AG04449 (cell line): Measurements from ENCODE around the gene LSMEM2.
"Not testable (repeated sequence)": the region's sequence is repeated elsewhere in the genome, so short reads cannot be mapped to it uniquely, and the experiment has no call there.

Experiments used
- CTCF ChIA-PET: fragments of 350-600 bp; formaldehyde crosslinking; extraction: SDS; loops from one replicate; lab custom pipeline; 2021; ENCODE audit warnings: antibody characterized with exemption; lab: Yijun Ruan, JAX
- POLR2A ChIA-PET: fragments of 400-600, 350-600 bp; formaldehyde crosslinking; extraction: SDS; loops from one replicate; lab custom pipeline; 2020; ENCODE audit warnings: antibody characterized with exemption, inconsistent platforms; lab: Yijun Ruan, JAX
- DNase-seq: peaks from one replicate; pipeline ENCODE4 v3.0.0-alpha.2; 2010; ENCODE audit warnings: low read depth, low spot score
- H3K4me3 ChIP-seq: 2 replicates; pipeline ENCODE4 v1.5.1; 2011; ENCODE audit warnings: low read depth, mild to moderate bottlenecking, control low read depth, low read length
- TF ChIP-seq, protein P1 (sequence below): IDR thresholded peaks from one replicate; pipeline ENCODE4 v1.5.1; 2011; ENCODE audit warnings: mild to moderate bottlenecking, moderate library complexity, low read length, control low read depth, inconsistent platforms; ENCODE audit not compliant: insufficient read depth; ENCODE audit errors: missing control alignments

Gene LSMEM2

DNA sequence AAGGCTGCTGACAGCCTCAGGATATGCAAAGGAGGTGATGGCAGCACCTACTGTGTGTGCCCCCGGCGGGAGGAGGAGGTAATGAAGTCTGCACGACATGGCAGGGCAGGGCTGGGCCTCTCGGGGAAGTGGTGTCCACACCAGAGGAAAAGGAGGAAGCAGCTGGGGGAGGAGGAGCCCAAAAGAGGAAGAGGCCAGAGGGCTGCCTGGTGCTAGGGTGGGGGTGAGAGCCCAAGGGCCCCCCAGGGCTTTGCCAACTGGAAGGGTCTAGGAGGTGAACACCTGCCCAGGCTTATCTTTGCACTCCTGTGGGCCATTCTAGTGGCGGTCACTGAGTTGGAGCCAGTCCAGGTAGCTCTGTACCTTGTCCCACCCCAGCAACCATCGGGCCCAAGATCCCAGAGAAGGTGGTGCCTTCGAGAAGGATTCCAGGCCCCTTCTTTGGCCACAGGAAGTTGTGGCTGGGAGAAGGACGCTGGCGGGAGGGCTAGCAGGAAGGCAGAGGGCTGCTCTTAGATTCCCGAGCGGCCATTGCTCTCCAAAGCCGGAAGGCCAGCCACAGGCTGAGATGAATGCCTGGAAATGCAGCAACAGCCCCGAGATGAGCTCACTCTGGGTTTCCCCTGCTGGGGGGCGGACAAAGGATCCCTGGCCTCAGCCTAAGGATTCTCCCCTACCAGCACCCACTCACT lies 35.9 kb upstream of the LSMEM2 start:
- TF ChIP-seq, protein P1, sequence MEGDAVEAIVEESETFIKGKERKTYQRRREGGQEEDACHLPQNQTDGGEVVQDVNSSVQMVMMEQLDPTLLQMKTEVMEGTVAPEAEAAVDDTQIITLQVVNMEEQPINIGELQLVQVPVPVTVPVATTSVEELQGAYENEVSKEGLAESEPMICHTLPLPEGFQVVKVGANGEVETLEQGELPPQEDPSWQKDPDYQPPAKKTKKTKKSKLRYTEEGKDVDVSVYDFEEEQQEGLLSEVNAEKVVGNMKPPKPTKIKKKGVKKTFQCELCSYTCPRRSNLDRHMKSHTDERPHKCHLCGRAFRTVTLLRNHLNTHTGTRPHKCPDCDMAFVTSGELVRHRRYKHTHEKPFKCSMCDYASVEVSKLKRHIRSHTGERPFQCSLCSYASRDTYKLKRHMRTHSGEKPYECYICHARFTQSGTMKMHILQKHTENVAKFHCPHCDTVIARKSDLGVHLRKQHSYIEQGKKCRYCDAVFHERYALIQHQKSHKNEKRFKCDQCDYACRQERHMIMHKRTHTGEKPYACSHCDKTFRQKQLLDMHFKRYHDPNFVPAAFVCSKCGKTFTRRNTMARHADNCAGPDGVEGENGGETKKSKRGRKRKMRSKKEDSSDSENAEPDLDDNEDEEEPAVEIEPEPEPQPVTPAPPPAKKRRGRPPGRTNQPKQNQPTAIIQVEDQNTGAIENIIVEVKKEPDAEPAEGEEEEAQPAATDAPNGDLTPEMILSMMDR, result no peak
- CTCF ChIA-PET, result interaction anchor here (1.2 to 47.4 kb wide), 7 partner anchors 9 to 81 kb away, joined by 3 to 1609 read pairs (median 5); partner anchors contain the start of genes GNAT1, HYAL3, LSMEM2 and NAA80
- DNase-seq, result no peak
- POLR2A ChIA-PET, result no interaction called here
- H3K4me3 ChIP-seq, result no peak overlapping the region

DNA sequence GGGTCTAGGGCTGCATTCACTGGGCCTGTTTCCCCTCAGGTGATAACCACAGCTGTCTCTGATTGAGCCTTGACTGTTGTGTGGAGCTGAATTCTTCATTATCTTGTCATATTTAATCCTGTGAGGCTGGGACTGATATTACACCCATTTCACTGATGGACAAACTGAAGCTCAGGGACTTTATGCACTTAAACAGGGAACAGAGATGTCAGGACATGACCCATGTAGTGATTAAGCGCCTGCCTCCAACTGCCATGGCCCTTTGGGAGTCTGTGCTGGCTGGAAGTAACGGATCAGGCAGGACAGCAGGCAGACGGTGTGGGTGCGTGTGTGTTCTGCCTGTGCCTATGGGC lies 35.4 kb upstream of the LSMEM2 start:
- CTCF ChIA-PET, result interaction anchor here (1.2 to 47.4 kb wide), 7 partner anchors 10 to 81 kb away, joined by 3 to 1609 read pairs (median 5); partner anchors contain the start of genes GNAT1, HYAL3, LSMEM2 and NAA80

DNA sequence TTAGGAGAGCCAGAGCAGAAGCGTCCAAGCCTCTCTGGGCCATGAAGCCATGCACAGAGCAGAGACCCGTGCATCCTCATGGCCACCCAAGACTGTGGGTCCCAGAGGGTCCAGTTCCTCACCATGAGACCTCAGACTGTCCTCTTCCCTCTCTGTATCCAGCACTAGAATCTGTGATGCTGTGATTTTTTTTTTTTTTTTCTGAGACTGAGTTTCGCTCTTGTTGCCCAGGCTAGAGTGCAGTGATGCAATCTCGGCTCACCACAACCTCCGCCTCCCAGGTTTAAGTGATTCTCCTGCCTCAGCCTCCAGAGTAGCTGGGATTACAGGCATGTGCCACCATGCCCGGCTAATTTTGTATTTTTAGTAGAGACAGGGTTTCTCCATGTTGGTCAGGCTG lies 34.1 kb upstream of the LSMEM2 start:
- DNase-seq, H3K4me3 ChIP-seq, POLR2A ChIA-PET: not testable (repeated sequence)
- CTCF ChIA-PET, result interaction anchor here (0.8 to 47.4 kb wide), 5 partner anchors 10 to 52 kb away, joined by 5 to 1609 read pairs (median 33); partner anchors contain the start of genes GNAT1, LSMEM2 and SEMA3B

More for the DNA sequence above, 35.4 kb upstream of the LSMEM2 start:
- no peak for DNase-seq
- TF ChIP-seq, protein P1, result no peak
- POLR2A ChIA-PET, result no interaction called here
- no peak overlapping the region for H3K4me3 ChIP-seq

DNA sequence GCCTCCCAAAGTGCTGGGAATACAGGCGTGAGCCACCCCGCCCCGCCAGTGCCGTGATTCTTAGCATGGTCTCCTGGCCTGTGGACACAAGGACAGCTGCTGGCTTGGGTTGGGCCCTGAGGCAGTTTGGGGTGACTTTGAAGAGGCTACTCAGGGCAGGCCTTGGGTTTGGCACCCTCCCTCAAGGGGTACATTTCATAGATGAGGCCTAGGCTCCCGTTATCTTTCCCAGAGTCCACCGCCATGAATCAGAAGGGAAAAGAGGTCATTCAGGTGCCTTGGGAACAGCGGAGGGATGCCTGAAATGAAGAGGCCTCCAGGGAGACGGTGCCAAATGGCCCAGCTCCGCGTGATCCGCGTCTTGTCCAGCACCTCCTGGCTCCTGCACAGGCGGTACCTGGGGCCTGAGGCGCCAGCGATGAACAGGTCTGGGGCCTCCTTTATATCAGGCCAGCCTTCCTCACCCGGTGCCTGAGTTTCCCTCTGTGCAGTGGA lies 33.6 kb upstream of the LSMEM2 start:
- peak overlapping the region; percentile 51; the same call in 1 of the 2 replicates for H3K4me3 ChIP-seq

DNA sequence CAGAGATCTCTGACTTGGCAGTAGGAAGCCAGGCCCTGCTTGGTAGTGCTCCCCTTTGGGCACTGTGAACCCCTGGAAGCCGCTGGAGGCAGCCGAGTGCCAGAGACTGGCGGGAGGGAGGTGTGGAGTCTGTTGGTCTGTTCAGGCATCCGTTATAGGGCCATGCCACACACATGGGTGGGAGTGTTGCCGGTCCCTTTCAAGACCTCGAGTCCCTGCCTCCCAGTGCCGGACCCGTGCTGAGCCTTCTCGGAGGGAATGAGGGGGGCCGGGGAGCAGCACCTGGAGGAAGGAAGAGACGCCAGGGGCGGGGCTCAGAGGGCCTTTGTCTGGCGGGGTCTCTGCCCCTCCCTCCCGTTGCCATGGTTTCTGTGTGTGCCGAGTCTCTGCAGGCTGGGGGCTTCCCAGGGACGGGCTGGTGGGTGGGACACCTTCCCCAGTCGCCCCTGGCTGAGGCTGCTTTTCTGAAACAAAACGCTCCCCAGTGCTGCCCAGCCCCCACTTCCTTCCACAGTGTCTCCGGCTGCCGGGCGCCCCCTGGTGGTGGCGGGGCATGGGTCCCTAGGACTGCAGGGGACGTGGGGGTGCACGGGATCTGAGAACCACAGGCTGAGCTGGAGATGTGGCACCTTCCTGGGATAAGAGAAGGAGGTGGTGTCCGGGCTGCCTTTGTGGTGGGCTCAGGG lies 32.9 kb upstream of the LSMEM2 start:
- ChIA-PET POLR2A (interaction anchor here (0.7 to 3.1 kb wide), 9 partner anchors 8 to 91 kb away, joined by 3 to 25 read pairs (median 5); partner anchors contain the start of genes GNAI2, HYAL3, NAA80 and SEMA3B), CTCF (interaction anchor here (0.6 to 47.4 kb wide), 25 partner anchors 7 to 575 kb away, joined by 3 to 1609 read pairs (median 3); partner anchors contain the start of genes GNAI2, GNAT1, HYAL2 and HYAL3)
- TF ChIP-seq, protein P1, result peak; percentile 99
- DNase-seq, result peak; percentile 34
- H3K4me3 ChIP-seq, result peak overlapping the region; percentile 51

More for the DNA sequence above, 33.6 kb upstream of the LSMEM2 start:
- no peak for DNase-seq
- TF ChIP-seq, protein P1, result no peak
- ChIA-PET CTCF (interaction anchor here (0.8 to 47.4 kb wide), 5 partner anchors 11 to 53 kb away, joined by 5 to 1609 read pairs (median 33); partner anchors contain the start of genes GNAT1, LSMEM2 and SEMA3B), POLR2A (no interaction called here)

DNA sequence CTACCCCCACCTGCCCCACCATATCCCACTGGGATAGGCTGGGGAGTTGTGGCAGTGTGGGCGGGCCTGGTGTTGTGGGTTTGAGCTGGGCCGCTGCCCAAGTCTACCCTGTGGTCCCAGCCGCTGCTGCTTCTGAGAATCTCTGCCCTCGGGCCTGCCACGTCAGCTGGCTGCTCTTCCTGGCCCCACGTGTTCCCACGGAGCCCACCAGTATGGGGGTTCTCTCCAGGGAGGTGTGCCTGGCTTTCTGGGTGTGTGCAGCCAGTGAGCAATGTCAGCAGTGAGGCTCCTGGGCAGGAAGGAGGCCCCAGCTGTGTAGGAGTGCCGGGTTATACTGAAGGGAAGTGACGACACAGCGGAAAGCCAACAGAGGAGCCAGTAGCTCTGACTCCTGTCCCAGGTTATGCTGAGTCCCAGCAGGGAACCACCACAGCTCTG lies 32.4 kb upstream of the LSMEM2 start:
- ChIA-PET POLR2A (interaction anchor here (0.7 to 3.1 kb wide), 9 partner anchors 8 to 90 kb away, joined by 3 to 25 read pairs (median 5); partner anchors contain the start of genes GNAI2, HYAL3, NAA80 and SEMA3B), CTCF (interaction anchor here (0.6 to 47.4 kb wide), 24 partner anchors 8 to 575 kb away, joined by 3 to 1609 read pairs (median 3); partner anchors contain the start of genes GNAI2, GNAT1, HYAL2 and HYAL3)
- TF ChIP-seq, protein P1, result no peak
- peak; percentile 65 for DNase-seq
- H3K4me3 ChIP-seq, result peak overlapping the region; percentile 42
